Right cardiac atrium (tissue), 5 donors: ENCODE results near the gene STK36. TPM values are rescaled to one million over a fixed set of nuclear protein-coding genes. Genes with fewer than 3 reads are reported as not detected.

Experiments used
- ATAC-seq, 2 donors: fragments of 200-7000 bp; cut with Tn5 transposase; one replicate each; pipeline versions ENCODE4 v1.8.0 to v1.9.1; 2020; ENCODE audit warnings: moderate library complexity in 2 of 2, mild to moderate bottlenecking in 1 of 2
- DNase-seq, 3 donors: peaks; one replicate each; pipeline ENCODE4 v3.0.0-alpha.2; 2020
- H3K27ac ChIP-seq: one replicate; pipeline ENCODE4 v1.5.1; 2013; ENCODE audit warnings: mild to moderate bottlenecking, low read length, control low read depth, moderate library complexity
- H3K27me3 ChIP-seq: one replicate; pipeline ENCODE4 v1.6.1; 2013; ENCODE audit not compliant: control insufficient read depth, insufficient read depth
- H3K4me1 ChIP-seq: one replicate; pipeline ENCODE4 v1.6.1; 2013; ENCODE audit warnings: low read length; ENCODE audit not compliant: control insufficient read depth, insufficient read depth
- H3K4me3 ChIP-seq: one replicate; pipeline ENCODE4 v1.5.1; 2013; ENCODE audit warnings: low read length, control low read depth
- H3K9me3 ChIP-seq: one replicate; pipeline ENCODE4 v1.6.1; 2013; ENCODE audit warnings: low read length; ENCODE audit not compliant: control insufficient read depth
- WGBS: extraction: QIAGEN DNeasy Blood & Tissue Kit; methylation state at CpG from one replicate; pipeline ENCODE4 v1.1.7; 2013; 5-methylcytosine and 5-hydroxymethylcytosine counted together
- intact Hi-C, 4 donors: fragments of 100-400 bp; cut with DNase I; formaldehyde crosslinking; loops; one replicate each; pipeline versions ENCODE4 v1.11.0 to v1.14.0; 2022 to 2023
- long read RNA-seq, 4 donors: library from polyadenylated mRNA; unstranded; transcript quantifications; one replicate each; pipeline ENCODE4 v2.0.0, GENCODE V29; 2020 to 2021
- polyA plus RNA-seq: library from polyadenylated mRNA; stranded (reverse); fragments of 200-250 nt; gene quantifications from one replicate; pipeline ENCODE4 v1.2.3, GENCODE V29; 2013
- total RNA-seq, 4 donors: library from RNA; stranded (reverse); fragmentation: NEBNext Ultra II Directional; extraction: Animal tissue kit (Norgen Biotek cat#: 25700); gene quantifications; one replicate each; pipeline ENCODE4 v1.2.1, GENCODE V29; 2021
- donor health status: healthy with polysubstance abuse.
- donor health status: DM: no; HTN: yes; CAD: no.
- donor health status: DM: no; HTN: no; CAD: no.
- donor health status: DM: no; HTN: yes; CAD: no; lungs with severe emphysema.
- donor health status: DM: yes; HTN: yes; CAD: no.

The STK36 gene
- total RNA-seq (10 to 100 TPM in 2 of 4 donors, 1 to 10 TPM in 2; 8.3 to 11.2 (median 10.0) TPM), polyA plus RNA-seq (8.8 TPM)
- long read RNA-seq, donor 1, full-length matches to known transcripts: 1 of 4 reads
- long read RNA-seq, donor 1, partial matches to known transcripts: 2 of 4 reads
- long read RNA-seq, donor 1, other reads (novel, unspliced or antisense): 1 of 4 reads
- long read RNA-seq, donor 2, partial matches to known transcripts: 2 of 6 reads
- long read RNA-seq, donor 2, other reads (novel, unspliced or antisense): 4 of 6 reads
- long read RNA-seq, donor 3, full-length matches to known transcripts: 2 of 13 reads
- long read RNA-seq, donor 3, partial matches to known transcripts: 1 of 13 reads
- long read RNA-seq, donor 3, other reads (novel, unspliced or antisense): 10 of 13 reads
- long read RNA-seq, donor 4, partial matches to known transcripts: 2 of 3 reads
- long read RNA-seq, donor 4, other reads (novel, unspliced or antisense): 1 of 3 reads

GRCh38 chr2:218671654-218672566 is at the start of gene STK36, which contains the start of gene RNF25:
STK36 (plus strand) TSS chr2:218672086; CDS start chr2:218672830, 744 bp downstream.
RNF25 (minus strand) TSS chr2:218672002; CDS start chr2:218671970, 32 bp downstream.
- under 1% methylated on average over 49 of the region's 49 CpGs for WGBS
- H3K27ac ChIP-seq: peak within 1 kb of the TSS; percentile 73
- peak; percentile 88 to 93 (median 92) for DNase-seq
- peak; percentile 97 for ATAC-seq
- no peaks in the 10 kb centered on the region for H3K27me3 ChIP-seq
- peak within 1 kb of the TSS; percentile 79 for H3K4me3 ChIP-seq
- no peaks in the 10 kb centered on the region for H3K4me1 ChIP-seq
- no peaks in the 10 kb centered on the region for H3K9me3 ChIP-seq
- intact Hi-C loops: no loop called here

DNA sequence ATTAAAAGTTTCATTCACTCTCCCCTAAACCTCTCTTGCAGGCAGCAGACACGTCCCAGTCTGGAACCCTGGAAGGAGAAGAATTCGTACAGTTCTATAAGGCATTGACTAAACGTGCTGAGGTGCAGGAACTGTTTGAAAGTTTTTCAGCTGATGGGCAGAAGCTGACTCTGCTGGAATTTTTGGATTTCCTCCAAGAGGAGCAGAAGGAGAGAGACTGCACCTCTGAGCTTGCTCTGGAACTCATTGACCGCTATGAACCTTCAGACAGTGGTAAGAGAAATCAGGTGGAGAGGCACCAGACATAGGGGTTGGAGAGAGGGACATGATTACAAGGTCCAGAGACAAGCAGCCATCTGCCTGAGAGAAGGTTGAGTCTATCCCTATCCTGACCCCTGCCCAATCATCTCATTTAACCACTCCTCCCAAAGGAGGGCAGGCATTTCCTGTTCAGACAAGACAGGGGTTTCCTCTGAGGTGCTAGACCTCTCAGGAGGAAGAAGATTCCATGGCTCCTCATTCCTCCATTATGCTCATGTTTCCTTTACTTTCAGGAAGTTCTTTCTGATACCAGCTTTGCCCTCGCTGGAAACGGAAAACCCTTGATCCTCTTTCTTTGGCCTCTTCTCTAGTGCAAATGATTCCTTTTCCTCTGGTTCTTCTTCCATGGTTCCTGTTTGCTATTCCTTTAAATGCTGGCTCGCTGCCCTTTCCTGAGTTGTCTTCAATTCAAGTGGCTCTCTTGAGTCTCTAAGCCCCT is 49.1 kb upstream of the STK36 start:
- no peak overlapping the region for H3K27ac ChIP-seq
- H3K9me3 ChIP-seq: no peaks in the 10 kb centered on the region
- DNase-seq: no peak
- H3K27me3 ChIP-seq: no peaks in the 10 kb centered on the region
- ATAC-seq: peak in 1 of 2 donors; percentile 33
- H3K4me3 ChIP-seq: no peak overlapping the region
- intact Hi-C loops: no loop called here
- H3K4me1 ChIP-seq: no peaks in the 10 kb centered on the region
- 46% methylated on average over 7 of the region's 7 CpGs for WGBS

GRCh38 chr2:218623366-218623705 is 48.5 kb upstream of the STK36 start:
- no peak for ATAC-seq
- no peaks in the 10 kb centered on the region for H3K9me3 ChIP-seq
- no peak overlapping the region for H3K27ac ChIP-seq
- no peaks in the 10 kb centered on the region for H3K4me1 ChIP-seq
- H3K27me3 ChIP-seq: no peaks in the 10 kb centered on the region
- H3K4me3 ChIP-seq: no peak overlapping the region
- no peak for DNase-seq
- WGBS: 61% methylated on average over 3 of the region's 3 CpGs
- intact Hi-C loops: no loop called here

DNA sequence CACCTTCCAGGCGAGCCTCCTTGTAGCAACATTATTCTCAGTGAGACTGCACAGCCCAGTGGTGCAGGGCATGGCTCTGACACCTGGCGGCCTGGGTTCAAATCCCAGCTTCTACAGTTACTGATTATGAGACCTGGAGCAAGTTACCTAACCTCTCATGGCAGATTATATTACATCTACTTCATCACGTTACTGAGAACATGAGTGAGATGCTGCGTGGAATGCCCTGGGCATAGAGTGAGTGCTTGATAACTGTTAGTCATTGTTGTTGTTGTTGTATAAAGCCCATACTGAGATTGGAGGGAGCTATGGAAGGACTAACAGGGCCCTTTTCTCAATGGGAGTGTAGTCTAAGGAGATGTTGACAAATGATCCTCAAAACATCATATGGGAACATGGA is 45.5 kb upstream of the STK36 start:
- H3K4me1 ChIP-seq: no peaks in the 10 kb centered on the region
- no peak overlapping the region for H3K27ac ChIP-seq
- H3K27me3 ChIP-seq: no peaks in the 10 kb centered on the region
- 93% methylated on average over 4 of the region's 4 CpGs for WGBS
- no peaks in the 10 kb centered on the region for H3K9me3 ChIP-seq
- H3K4me3 ChIP-seq: no peak overlapping the region
- no peak for DNase-seq
- no peak for ATAC-seq
- intact Hi-C loops: no loop called here

DNA sequence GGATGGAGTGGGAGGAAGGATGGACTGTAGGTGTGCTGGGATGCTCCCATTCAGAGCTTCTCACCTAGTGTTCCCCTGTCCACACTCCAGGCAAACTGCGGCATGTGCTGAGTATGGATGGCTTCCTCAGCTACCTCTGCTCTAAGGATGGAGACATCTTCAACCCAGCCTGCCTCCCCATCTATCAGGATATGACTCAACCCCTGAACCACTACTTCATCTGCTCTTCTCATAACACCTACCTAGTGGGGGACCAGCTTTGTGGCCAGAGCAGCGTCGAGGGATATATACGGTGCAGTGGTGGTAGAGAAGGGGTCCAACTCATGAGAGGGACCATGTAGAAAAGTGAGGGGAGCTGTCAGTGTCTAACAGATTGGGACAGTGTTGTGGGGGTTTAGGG is 43.9 kb upstream of the STK36 start:
- Histone ChIP-seq H3K27ac (no peak overlapping the region), H3K27me3 (no peaks in the 10 kb centered on the region), H3K9me3 (no peaks in the 10 kb centered on the region), H3K4me1 (no peaks in the 10 kb centered on the region), H3K4me3 (no peak overlapping the region)
- no peak for ATAC-seq
- DNase-seq: no peak
- intact Hi-C loops: no loop called here
- 97% methylated on average over 4 of the region's 4 CpGs for WGBS

GRCh38 chr2:218631837-218632236 is 40.0 kb upstream of the STK36 start:
- H3K4me3 ChIP-seq: no peak overlapping the region
- no peaks in the 10 kb centered on the region for H3K4me1 ChIP-seq
- H3K9me3 ChIP-seq: no peaks in the 10 kb centered on the region
- DNase-seq (no peak), ATAC-seq (peak in 1 of 2 donors; percentile 39)
- no peaks in the 10 kb centered on the region for H3K27me3 ChIP-seq
- no peak overlapping the region for H3K27ac ChIP-seq
- intact Hi-C loops: no loop called here
- WGBS: 50% methylated on average over 4 of the region's 4 CpGs

- Histone ChIP-seq H3K9me3 (no peaks in the 10 kb centered on the region), H3K4me3 (no peak overlapping the region), H3K4me1 (no peaks in the 10 kb centered on the region), H3K27ac (no peak overlapping the region), H3K27me3 (no peaks in the 10 kb centered on the region)
- 94% methylated on average over 5 of the region's 5 CpGs for WGBS
- no peak for DNase-seq
- intact Hi-C loops: no loop called here
- no peak for ATAC-seq
Observed at GRCh38 chr2:218635719-218636118, 36.2 kb upstream of the STK36 start.

- no peak for DNase-seq
- H3K4me1 ChIP-seq: no peaks in the 10 kb centered on the region
- no peaks in the 10 kb centered on the region for H3K27me3 ChIP-seq
- ATAC-seq: peak in 1 of 2 donors; percentile 7
- intact Hi-C loops: no loop called here
- no peak overlapping the region for H3K27ac ChIP-seq
- H3K9me3 ChIP-seq: no peaks in the 10 kb centered on the region
- no peak overlapping the region for H3K4me3 ChIP-seq
- WGBS: 97% methylated on average over 18 of the region's 18 CpGs
Observed at GRCh38 chr2:218638372-218638771, 33.5 kb upstream of the STK36 start.

DNA sequence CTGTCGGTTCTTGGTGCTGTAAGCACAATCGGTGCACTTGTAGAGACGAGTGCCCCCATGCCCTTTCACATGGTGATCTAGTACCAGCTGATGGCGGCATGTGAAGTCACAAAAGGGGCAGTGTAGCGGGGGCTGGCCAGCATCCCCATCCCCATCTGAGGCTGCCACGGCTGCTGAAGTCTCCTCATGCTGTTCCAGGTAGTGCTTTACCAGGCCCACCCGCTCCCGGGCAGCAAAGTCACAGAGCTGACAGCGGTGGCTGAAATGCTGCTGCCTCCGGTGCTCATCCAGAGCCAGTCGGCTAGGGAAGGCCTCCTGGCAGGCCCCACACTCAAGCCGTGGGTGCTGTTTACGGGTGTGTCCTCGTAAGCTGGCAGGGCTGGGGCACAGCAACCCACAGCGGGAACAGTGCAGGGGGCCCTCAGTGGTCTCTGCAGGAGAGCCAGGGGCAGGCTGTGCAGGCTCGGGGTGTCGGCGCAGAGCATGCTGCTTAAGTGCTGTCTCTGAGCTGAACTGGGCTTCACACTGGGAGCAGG is 29.7 kb upstream of the STK36 start:
- ATAC-seq: peak in 1 of 2 donors; percentile 7
- peak in 1 of 3 donors; percentile 41 for DNase-seq
- WGBS: 93% methylated on average over 18 of the region's 18 CpGs
- Histone ChIP-seq H3K9me3 (no peaks in the 10 kb centered on the region), H3K27ac (no peak overlapping the region), H3K4me1 (no peaks in the 10 kb centered on the region), H3K27me3 (no peaks in the 10 kb centered on the region), H3K4me3 (no peak overlapping the region)
- intact Hi-C loops: loop anchor here in 1 of 4 donors (10.0 kb wide), 1 partner anchor 227 kb away; the partner anchor contains the start of gene VIL1

DNA sequence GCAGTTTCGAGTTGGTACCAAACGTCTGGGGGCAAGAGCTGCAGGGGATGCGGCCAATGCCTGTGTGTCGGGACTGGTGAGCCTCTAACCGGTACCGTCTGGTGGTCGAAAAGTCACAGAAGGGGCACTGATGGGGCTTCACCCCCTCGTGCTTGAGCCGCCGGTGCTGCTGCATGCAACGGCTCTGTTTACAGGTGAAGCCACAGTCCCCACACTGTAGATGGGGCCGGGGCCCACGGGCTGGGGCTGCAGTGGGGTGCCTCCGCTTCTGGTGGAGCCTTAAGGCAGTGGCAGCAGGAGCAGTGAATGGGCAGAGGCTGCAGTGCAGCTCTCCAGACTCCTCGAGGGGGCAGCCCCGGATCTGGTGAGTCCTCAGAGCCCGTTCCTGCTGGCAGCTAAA is 29.1 kb upstream of the STK36 start:
- H3K4me3 ChIP-seq: no peak overlapping the region
- ATAC-seq: peak; percentile 5 to 17
- intact Hi-C loops: loop anchor here in 1 of 4 donors (10.0 kb wide), 1 partner anchor 228 kb away; the partner anchor contains the start of gene VIL1
- H3K4me1 ChIP-seq: no peaks in the 10 kb centered on the region
- H3K9me3 ChIP-seq: no peaks in the 10 kb centered on the region
- no peak overlapping the region for H3K27ac ChIP-seq
- H3K27me3 ChIP-seq: no peaks in the 10 kb centered on the region
- 91% methylated on average over 17 of the region's 17 CpGs for WGBS
- DNase-seq: no peak
